HFFc6 (cell line): ENCODE results near the gene KIF1B. TPM values are rescaled to one million over a fixed set of nuclear protein-coding genes. Genes with fewer than 3 reads are reported as not detected.

Experiments used
- DNase-seq: peaks from one replicate; pipeline ENCODE4 v3.0.0-alpha.2; 2018
- H3K27ac Mint-ChIP-seq: 2 replicates; pipeline ENCODE4 v1.8.0; 2020; ENCODE audit warnings: mild to moderate bottlenecking, mixed read lengths
- H3K27me3 Mint-ChIP-seq: 2 replicates; pipeline ENCODE4 v1.8.0; 2021; ENCODE audit warnings: mild to moderate bottlenecking, moderate library complexity, mixed read lengths; ENCODE audit not compliant: insufficient read depth
- H3K36me3 Mint-ChIP-seq: 2 replicates; pipeline ENCODE4 v1.8.0; 2021; ENCODE audit warnings: low read depth, mixed read lengths
- H3K4me1 Mint-ChIP-seq: 2 replicates; pipeline ENCODE4 v1.8.0; 2020; ENCODE audit warnings: low read depth, mixed read lengths
- H3K4me3 Mint-ChIP-seq: 2 replicates; pipeline ENCODE4 v1.8.0; 2020; ENCODE audit warnings: mild to moderate bottlenecking, moderate library complexity, mixed read lengths
- H3K9me3 Mint-ChIP-seq: 2 replicates; pipeline ENCODE4 v1.8.0; 2020; ENCODE audit warnings: mild to moderate bottlenecking, mixed read lengths
- total RNA-seq, 6 experiments: library from RNA; stranded (reverse); fragmentation: NEBNext Ultra II Directional; extraction: Animal tissue kit (Norgen Biotek cat#: 25700); gene quantifications; 2 replicates in 1 of 6; 3 replicates in 5 of 6; pipeline ENCODE4 v1.2.3, GENCODE V29; 2021
- TF ChIP-seq, protein P1 (sequence below): fragments of 200-600 bp; sonication (generic); IDR thresholded peaks from 2 replicates; pipeline ENCODE4 v1.5.0; 2021; ENCODE audit warnings: antibody characterized with exemption, mild to moderate bottlenecking

KIF1B gene
- total RNA-seq, 6 experiments from 2014 or later = 35.2 to 41.6 (median 39.3) TPM

DNA sequence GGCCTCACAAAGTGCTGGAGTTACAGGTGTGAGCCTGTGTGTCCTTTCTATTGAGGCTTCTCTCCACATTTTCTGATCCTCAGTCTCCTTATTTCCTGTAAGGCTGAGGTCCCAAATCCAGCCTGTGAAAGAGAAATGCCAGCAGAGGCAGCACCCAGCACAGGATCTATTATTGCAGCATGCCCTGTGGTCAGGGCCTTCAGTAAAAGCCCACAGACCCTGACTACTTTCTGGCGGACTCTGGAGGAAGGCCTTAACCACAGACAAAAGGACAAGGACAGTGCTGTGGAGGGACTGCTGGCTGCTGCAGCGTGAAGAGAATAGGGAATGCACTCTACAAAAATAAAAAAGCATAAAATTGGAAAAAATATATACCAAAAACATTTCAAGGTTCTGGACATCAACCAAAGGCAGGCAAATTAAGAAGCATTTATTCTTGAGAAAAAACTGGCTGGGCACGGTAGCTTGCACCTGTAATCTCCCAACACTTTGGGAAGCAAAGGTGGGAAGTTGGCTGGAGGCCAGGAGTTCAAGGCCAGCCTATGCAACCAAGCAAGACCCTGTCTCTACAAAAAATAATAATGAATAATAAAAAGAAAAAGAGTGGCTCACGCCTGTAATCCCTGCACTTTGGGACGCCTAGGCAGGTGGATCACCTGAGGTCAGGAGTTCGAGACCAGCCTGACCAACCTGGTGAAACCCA, 179.1 kb downstream of the KIF1B start:
- H3K36me3 Mint-ChIP-seq = peaks cover 11% of the 10 kb centered on the region
- H3K4me3 Mint-ChIP-seq = no peak overlapping the region
- peaks cover 3% of the 10 kb centered on the region for H3K27me3 Mint-ChIP-seq
- H3K27ac Mint-ChIP-seq = peak overlapping the region; percentile 36
- H3K4me1 Mint-ChIP-seq = peaks cover 22% of the 10 kb centered on the region
- DNase-seq = no peak
- TF ChIP-seq, protein P1, sequence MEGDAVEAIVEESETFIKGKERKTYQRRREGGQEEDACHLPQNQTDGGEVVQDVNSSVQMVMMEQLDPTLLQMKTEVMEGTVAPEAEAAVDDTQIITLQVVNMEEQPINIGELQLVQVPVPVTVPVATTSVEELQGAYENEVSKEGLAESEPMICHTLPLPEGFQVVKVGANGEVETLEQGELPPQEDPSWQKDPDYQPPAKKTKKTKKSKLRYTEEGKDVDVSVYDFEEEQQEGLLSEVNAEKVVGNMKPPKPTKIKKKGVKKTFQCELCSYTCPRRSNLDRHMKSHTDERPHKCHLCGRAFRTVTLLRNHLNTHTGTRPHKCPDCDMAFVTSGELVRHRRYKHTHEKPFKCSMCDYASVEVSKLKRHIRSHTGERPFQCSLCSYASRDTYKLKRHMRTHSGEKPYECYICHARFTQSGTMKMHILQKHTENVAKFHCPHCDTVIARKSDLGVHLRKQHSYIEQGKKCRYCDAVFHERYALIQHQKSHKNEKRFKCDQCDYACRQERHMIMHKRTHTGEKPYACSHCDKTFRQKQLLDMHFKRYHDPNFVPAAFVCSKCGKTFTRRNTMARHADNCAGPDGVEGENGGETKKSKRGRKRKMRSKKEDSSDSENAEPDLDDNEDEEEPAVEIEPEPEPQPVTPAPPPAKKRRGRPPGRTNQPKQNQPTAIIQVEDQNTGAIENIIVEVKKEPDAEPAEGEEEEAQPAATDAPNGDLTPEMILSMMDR = no peak
- H3K9me3 Mint-ChIP-seq = peaks cover 9% of the 10 kb centered on the region

DNA sequence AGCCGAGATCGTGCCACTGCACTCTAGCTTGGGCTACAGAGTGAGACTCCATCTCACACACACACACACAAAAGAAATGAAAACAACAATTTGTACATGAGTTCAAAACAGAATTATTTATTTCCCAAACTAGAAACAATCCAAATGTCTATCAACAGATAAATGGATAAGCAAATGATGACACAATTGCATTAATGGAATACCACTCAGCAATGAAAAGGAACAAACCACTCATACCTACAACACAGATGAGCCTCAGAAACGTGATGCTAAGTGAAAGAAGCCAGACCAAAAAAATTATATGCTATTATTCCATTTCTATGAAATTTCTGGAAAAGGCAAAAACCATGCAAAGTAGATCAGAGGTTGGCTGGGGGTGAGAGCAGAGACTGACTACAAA, 186.5 kb downstream of the KIF1B start:
- TF ChIP-seq, protein P1 = no peak
- Mint-ChIP-seq H3K4me3 (peak overlapping the region; percentile 48), H3K4me1 (peaks cover 26% of the 10 kb centered on the region), H3K27ac (no peak overlapping the region), H3K36me3 (peaks cover 26% of the 10 kb centered on the region), H3K9me3 (peaks cover 9% of the 10 kb centered on the region), H3K27me3 (peaks cover 9% of the 10 kb centered on the region)
- no peak for DNase-seq

DNA sequence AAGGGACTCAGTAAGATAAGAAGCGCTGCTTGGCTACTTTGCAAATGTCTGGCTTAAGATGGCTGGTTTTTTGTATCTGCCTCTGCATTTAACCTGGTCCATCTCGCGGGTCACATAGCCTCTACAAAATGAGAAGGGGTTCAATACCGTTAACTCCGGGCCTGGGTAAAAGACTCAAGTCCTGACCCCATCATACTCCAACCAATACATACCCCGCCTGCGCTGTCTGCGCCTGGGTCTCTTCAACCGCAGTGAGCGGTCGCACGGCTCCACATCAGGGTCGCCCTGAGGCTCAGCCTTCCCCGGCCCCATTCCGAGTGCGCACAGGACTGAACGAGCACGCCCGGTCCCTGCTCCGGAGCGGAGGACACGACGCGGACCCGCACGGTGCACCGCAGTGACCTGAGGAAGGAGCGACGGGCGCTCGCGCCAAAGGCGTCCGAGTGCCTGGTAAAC, 187.9 kb downstream of the KIF1B start:
- Mint-ChIP-seq H3K36me3 (peaks cover 30% of the 10 kb centered on the region), H3K27me3 (peaks cover 6% of the 10 kb centered on the region), H3K9me3 (peaks cover 9% of the 10 kb centered on the region), H3K4me1 (peaks cover 38% of the 10 kb centered on the region), H3K27ac (peak overlapping the region; percentile 90), H3K4me3 (peak overlapping the region; percentile 92)
- DNase-seq = no peak
- TF ChIP-seq, protein P1 = no peak

DNA sequence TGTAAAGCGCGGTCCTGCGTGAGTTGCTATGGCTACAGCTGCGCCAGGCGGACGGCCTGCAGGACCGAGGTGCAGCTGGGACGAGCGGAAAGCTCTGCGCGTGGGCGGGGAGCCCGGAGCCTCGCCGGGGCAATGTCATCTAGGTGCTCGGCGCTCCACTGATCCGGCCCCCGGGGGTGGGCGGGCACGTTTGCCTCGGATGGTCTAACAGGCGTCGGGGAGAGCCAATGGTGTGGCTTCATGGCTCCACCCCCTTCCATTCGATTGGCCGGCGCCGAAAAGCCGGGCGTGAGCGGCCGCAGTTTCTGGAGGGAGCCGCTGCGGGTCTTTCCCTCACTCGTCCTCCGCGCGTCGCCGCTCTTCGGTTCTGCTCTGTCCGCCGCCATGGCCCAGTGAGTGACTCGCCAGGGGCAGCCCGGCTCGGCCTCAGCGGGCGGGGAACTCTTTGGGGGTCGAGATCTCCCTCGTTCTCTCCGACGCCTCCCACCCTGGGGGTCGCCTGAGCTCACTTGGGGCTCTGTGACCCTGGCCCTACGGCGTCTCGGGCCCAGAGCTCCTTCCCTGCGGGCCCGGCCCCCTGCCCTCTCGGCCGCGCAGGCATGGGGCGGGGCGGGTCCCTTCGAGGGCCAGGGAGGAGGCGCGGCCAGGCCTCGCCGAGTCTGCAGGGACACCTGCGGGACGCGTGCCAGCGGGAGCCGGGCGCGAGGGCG, 188.5 kb downstream of the KIF1B start, which contains the start of gene PGD:
TSS of gene PGD (plus strand) at position 331 of the 710 bp plus-strand sequence. CDS start at position 385, 54 bp downstream.
- Mint-ChIP-seq H3K27ac (peak within 1 kb of the TSS; percentile 90), H3K9me3 (peaks cover 5% of the 10 kb centered on the region), H3K27me3 (peaks cover 8% of the 10 kb centered on the region), H3K4me1 (peaks cover 44% of the 10 kb centered on the region), H3K36me3 (peaks cover 31% of the 10 kb centered on the region), H3K4me3 (peak within 1 kb of the TSS; percentile 94)
- peak; percentile 98 for DNase-seq
- TF ChIP-seq, protein P1 = peak; percentile 22; the same call in 1 of the 2 replicates

DNA sequence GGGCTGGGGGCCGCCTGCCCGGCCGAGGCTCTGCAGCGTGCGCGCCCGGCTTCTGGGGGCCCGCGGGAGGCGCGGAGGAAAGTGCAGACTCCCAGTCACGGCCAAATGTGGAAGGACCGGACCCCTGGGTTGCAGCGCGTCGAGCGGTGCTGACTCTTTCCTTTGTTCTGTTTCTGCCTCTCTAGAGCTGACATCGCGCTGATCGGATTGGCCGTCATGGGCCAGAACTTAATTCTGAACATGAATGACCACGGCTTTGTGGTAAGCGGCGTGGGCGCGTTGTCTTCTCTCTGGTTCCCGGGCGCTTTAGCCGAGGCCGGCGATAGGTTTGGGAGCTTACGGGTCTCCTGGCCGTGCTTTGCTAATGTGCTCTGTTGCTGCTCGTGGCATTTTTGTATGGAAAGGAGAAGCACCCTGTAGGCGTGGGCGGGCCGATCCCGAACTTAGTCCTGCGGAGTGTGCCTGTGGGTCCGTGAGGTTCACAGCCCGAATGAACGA, 189.1 kb downstream of the KIF1B start:
- Mint-ChIP-seq H3K4me1 (peaks cover 49% of the 10 kb centered on the region), H3K27me3 (peaks cover 8% of the 10 kb centered on the region), H3K4me3 (peak overlapping the region; percentile 94), H3K9me3 (no peaks in the 10 kb centered on the region), H3K27ac (peak overlapping the region; percentile 85), H3K36me3 (peaks cover 28% of the 10 kb centered on the region)
- TF ChIP-seq, protein P1 = no peak
- peak; percentile 27 for DNase-seq
